Measurements from ENCODE around the gene ANKS1A.

Gene ANKS1A

DNA sequence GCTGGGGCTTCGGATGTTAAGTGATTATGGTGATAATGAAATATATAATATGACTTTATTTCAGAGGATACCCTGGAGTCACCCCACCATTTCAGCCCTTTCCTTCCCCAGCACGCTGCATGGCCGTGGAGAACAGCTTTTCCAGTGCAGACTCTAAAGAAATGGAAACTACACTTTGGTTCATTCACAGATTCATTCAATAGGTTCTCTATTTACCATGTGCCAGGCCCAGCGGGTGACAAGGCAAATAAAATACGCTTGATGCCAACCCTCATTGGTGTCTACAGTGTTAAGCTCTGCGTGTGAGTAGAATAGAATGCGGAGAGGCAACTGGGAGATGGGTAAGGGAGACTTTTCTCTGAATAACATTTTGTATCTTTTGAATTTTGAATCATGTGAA is 162.3 kb downstream of the ANKS1A start:
- DNase-seq (ENCODE audit: insufficient read length, low spot score): no peak
- no peak for FAIRE-seq
- TF ChIP-seq, protein P1, sequence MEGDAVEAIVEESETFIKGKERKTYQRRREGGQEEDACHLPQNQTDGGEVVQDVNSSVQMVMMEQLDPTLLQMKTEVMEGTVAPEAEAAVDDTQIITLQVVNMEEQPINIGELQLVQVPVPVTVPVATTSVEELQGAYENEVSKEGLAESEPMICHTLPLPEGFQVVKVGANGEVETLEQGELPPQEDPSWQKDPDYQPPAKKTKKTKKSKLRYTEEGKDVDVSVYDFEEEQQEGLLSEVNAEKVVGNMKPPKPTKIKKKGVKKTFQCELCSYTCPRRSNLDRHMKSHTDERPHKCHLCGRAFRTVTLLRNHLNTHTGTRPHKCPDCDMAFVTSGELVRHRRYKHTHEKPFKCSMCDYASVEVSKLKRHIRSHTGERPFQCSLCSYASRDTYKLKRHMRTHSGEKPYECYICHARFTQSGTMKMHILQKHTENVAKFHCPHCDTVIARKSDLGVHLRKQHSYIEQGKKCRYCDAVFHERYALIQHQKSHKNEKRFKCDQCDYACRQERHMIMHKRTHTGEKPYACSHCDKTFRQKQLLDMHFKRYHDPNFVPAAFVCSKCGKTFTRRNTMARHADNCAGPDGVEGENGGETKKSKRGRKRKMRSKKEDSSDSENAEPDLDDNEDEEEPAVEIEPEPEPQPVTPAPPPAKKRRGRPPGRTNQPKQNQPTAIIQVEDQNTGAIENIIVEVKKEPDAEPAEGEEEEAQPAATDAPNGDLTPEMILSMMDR (IDR thresholded peaks at IDR 0.05; ENCODE audit: insufficient read depth, missing control alignments): no peak

GRCh38 chr6:35051997-35052583 is 163.0 kb downstream of the ANKS1A start:
- TF ChIP-seq, protein P1 (IDR thresholded peaks at IDR 0.05; ENCODE audit: insufficient read depth, missing control alignments): no peak
- no peak for FAIRE-seq

DNA sequence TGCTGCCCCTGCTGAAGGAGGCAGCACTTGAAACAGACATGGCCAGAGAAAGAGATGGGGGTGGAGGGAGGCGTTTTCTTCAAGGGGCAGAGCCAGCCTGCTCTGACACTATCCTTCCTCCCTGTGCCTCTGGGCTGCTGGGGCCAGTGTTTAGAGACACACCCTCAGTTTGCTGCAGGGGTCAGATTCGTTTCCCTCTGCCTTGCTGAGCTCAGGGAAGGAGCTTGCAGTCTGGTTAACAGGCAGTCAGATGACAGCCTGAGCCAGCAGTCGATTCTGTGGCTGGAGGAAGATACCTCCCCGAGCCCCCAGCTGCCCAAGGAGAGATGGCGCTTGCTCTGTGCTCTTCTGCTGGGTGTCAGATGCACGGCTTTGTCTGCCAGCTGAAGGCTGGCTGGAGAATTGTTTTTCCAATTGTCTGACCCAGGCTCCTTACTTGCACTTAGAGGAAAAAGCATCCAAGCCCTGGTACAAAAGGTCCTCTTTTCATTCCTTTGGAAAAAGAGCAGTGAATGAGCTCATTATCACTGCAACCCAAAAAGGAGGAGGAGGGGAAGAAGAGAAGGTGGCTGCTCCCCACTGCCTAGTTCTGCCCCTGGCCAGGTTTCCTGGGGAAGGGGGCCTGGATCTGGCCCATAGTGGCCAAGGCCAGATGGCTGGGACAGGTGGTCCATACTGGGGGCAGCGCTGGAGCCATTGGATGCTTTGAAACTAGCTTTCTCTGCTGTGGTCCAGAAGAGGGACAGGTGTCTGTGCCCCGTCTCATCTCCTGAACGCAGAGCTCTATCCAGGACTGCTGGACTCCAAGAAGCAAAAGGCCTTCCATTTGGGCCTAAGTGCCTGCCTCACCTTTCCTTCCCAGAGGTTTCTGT is 163.9 kb downstream of the ANKS1A start:
- FAIRE-seq (no peak), DNase-seq (ENCODE audit: insufficient read length, low spot score) (no peak)
- TF ChIP-seq, protein P1 (IDR thresholded peaks at IDR 0.05; ENCODE audit: insufficient read depth, missing control alignments): no peak

More at GRCh38 chr6:35051997-35052583, 163.0 kb downstream of the ANKS1A start:
- DNase-seq (ENCODE audit: insufficient read length, low spot score): no peak

DNA sequence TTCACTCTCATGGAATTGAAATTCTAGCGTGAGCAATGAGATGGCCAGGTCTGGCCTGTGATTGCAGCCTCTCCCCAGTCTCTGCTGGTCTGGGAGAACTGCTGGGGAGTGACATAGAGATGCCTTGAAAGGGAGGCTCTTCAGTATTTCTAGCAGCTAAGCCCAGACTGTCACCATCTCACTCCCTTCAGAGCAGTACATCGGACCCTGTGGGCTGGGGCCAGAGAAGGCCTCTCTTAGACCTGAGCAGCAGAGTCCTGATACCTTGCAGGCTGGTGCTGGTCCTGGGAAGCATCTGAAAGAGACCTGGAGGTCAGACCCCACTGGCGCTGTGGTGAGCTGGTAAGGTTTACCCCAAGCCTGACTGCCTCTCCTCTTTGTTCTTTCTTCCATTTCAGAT is 164.6 kb downstream of the ANKS1A start:
- DNase-seq (ENCODE audit: insufficient read length, low spot score): no peak
- TF ChIP-seq, protein P1 (IDR thresholded peaks at IDR 0.05; ENCODE audit: insufficient read depth, missing control alignments): no peak
- no peak for FAIRE-seq

DNA sequence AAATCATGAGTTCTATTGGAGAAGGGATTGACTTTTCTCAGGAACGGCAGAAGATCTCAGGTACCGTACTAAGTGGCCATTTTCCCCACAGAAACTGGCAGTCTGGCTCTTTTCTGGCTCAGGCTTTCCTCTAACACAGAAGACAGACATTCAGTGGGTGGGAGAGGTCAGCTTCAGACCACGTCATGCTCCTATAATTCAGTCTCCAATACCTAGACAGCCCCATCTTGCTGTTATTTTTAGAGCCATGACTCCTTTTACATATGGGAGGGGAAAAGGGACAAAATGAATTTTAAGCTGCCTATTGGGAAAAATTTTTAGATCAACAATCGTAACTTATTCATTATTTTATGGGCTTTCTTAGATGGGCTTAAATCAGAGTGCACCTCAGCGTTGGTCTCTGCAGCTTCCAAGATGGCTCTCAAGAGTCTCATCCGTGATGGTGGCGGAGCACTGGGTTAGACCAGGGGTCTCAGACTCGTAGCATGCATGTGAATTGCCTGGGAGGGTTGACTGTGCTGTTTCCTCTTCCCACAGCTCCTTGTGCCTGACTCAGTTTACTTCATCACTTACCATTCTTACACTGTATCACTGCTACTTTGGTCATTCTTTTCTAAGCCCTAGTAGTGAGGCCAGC is 165.2 kb downstream of the ANKS1A start:
- no peak for FAIRE-seq
- TF ChIP-seq, protein P1 (IDR thresholded peaks at IDR 0.05; ENCODE audit: insufficient read depth, missing control alignments): no peak
- no peak for DNase-seq (ENCODE audit: insufficient read length, low spot score)

- TF ChIP-seq, protein P1 (IDR thresholded peaks at IDR 0.05; ENCODE audit: insufficient read depth, missing control alignments): no peak
- no peak for DNase-seq (ENCODE audit: insufficient read length, low spot score)
- FAIRE-seq: no peak
Observed at GRCh38 chr6:35054743-35055130, 165.7 kb downstream of the ANKS1A start.
